NCI-H1417 (cell line): ENCODE measurements around the gene STC2.
"Not testable (repeated sequence)": the region's sequence is repeated elsewhere in the genome, so short reads cannot be mapped to it uniquely, and the experiment has no call there.

ENCODE experiments used
- DNase-seq, 3 experiments: peaks; one replicate each; lab custom pipeline; 2025; lab: John Stamatoyannopoulos, UW

Gene STC2

GRCh38 chr5:173294673-173295320, 33.4 kb downstream of the STC2 start:
- DNase-seq: no peak

- DNase-seq: peak; percentile 62 to 86 (median 84)
Measured at GRCh38 chr5:173293817-173294672, 34.2 kb downstream of the STC2 start.

GRCh38 chr5:173291722-173292658, 36.2 kb downstream of the STC2 start:
- DNase-seq: peak in 2 of 3 experiments; percentile 16 to 67

- DNase-seq: peak in 2 of 3 experiments; percentile 71 to 93
Measured at GRCh38 chr5:173290477-173291131, 37.6 kb downstream of the STC2 start.

- no peak for DNase-seq
Measured at GRCh38 chr5:173289372-173289771, 38.8 kb downstream of the STC2 start.

- DNase-seq: no peak
Measured at GRCh38 chr5:173288632-173289031, 39.6 kb downstream of the STC2 start.

- peak in 2 of 3 experiments; percentile 8 to 21 for DNase-seq
Measured at GRCh38 chr5:173287086-173287485, 41.1 kb downstream of the STC2 start.

GRCh38 chr5:173284343-173284958, 43.8 kb downstream of the STC2 start:
- not testable (repeated sequence) for DNase-seq

GRCh38 chr5:173283318-173284288, 44.6 kb downstream of the STC2 start:
- peak; percentile 78 to 89 (median 82) for DNase-seq

GRCh38 chr5:173282916-173283315, 45.3 kb downstream of the STC2 start:
- peak in 1 of 3 experiments; percentile 25 for DNase-seq

- peak in 1 of 3 experiments; percentile 13 for DNase-seq
Measured at GRCh38 chr5:173281910-173282309, 46.3 kb downstream of the STC2 start.

- DNase-seq: no peak
Measured at GRCh38 chr5:173279166-173279565, 49.0 kb downstream of the STC2 start.

- DNase-seq: no peak
Measured at GRCh38 chr5:173278641-173279040, 49.6 kb downstream of the STC2 start.

- no peak for DNase-seq
Measured at GRCh38 chr5:173278172-173278571, 50.0 kb downstream of the STC2 start.

- no peak for DNase-seq
Measured at GRCh38 chr5:173274771-173275170, 53.4 kb downstream of the STC2 start.

GRCh38 chr5:173271419-173271818, 56.8 kb downstream of the STC2 start:
- no peak for DNase-seq

GRCh38 chr5:173268750-173269432, 59.3 kb downstream of the STC2 start:
- no peak for DNase-seq

GRCh38 chr5:173265433-173265832, 62.8 kb downstream of the STC2 start:
- DNase-seq: no peak
